ENCODE measurements around the gene SDHA.

DNA sequence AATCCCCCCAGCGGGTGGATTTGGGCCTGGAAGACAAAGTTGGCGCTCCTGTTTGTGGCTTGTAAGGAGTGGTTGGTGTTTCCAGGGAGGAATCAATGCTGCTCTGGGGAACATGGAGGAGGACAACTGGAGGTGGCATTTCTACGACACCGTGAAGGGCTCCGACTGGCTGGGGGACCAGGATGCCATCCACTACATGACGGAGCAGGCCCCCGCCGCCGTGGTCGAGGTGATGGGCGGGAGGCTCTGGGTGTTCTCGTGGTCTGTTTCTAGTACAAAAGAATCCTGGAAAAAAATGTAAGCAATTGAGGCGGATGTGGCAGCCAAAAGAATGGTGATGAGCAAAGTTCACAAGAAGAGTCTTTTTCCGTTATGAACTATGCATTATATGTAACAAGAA, 7.2 kb downstream of the SDHA start:
- TF ChIP-seq EHMT2 (IDR thresholded peaks at IDR 0.05; ENCODE audit: low read depth) (no peak), SMC3 (IDR thresholded peaks at IDR 0.05) (no peak), POLR2A (IDR thresholded peaks at IDR 0.05; ENCODE audit: low read length) (no peak), FOSL2 (IDR thresholded peaks at IDR 0.05) (no peak), FOSL2 (CRISPR knock-in tag; IDR thresholded peaks at IDR 0.05) (no peak), NR3C1 (IDR thresholded peaks at IDR 0.05) (no peak)
- TF ChIP-seq, protein P1, sequence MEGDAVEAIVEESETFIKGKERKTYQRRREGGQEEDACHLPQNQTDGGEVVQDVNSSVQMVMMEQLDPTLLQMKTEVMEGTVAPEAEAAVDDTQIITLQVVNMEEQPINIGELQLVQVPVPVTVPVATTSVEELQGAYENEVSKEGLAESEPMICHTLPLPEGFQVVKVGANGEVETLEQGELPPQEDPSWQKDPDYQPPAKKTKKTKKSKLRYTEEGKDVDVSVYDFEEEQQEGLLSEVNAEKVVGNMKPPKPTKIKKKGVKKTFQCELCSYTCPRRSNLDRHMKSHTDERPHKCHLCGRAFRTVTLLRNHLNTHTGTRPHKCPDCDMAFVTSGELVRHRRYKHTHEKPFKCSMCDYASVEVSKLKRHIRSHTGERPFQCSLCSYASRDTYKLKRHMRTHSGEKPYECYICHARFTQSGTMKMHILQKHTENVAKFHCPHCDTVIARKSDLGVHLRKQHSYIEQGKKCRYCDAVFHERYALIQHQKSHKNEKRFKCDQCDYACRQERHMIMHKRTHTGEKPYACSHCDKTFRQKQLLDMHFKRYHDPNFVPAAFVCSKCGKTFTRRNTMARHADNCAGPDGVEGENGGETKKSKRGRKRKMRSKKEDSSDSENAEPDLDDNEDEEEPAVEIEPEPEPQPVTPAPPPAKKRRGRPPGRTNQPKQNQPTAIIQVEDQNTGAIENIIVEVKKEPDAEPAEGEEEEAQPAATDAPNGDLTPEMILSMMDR (IDR thresholded peaks at IDR 0.05), result no peak
